Body of pancreas (tissue), 4 donors: ENCODE results near the gene PKD1L1.
"Not testable (repeated sequence)": the region's sequence is repeated elsewhere in the genome, so short reads cannot be mapped to it uniquely, and the experiment has no call there.

Experiments
- CTCF ChIP-seq, 7 experiments: fragments of 450-650 bp in 4 of 7; fragments of 200-600 bp in 3 of 7; sonication (generic) in 3 of 7; IDR thresholded peaks; one replicate each; pipeline ENCODE4 v1.5.1; 2016 to 2019; ENCODE audit warnings: antibody characterized with exemption in 7 of 7
- POLR2A ChIP-seq, 3 donors: fragments of 450-650 bp; IDR thresholded peaks; one replicate each; pipeline ENCODE4 v1.6.1; 2016; ENCODE audit warnings: antibody characterized with exemption in 3 of 3, mild to moderate bottlenecking in 2 of 3

- TF ChIP-seq CTCF, POLR2A (IDR thresholded peaks at IDR 0.05): not testable (repeated sequence)
Observed at GRCh38 chr7:47793186-47793585, 155.1 kb downstream of the PKD1L1 start.
